A549 (cell line): ENCODE data around the gene LIMS1. TPM values are rescaled to one million over a fixed set of nuclear protein-coding genes. Genes with fewer than 3 reads are reported as not detected.

ENCODE experiments used
- ATAC-seq, 2 experiments: fragments of 200-7000 bp in 1 of 2; fragments of >200 bp in 1 of 2; cut with Nextera tagmentation in 1 of 2; cut with Tn5 transposase in 1 of 2; 3 replicates each; pipeline versions ENCODE4 v1.8.0 to v1.9.1; 2018 to 2020; ENCODE audit warnings: mild to moderate bottlenecking in 1 of 2, moderate library complexity in 1 of 2
- CTCF ChIA-PET: fragments of 300-600 bp; sonication (Branson Sonifier 250); formaldehyde crosslinking; extraction: SDS; loops from one replicate; lab custom pipeline; 2021; ENCODE audit warnings: antibody characterized with exemption, inconsistent platforms; lab: Yijun Ruan, JAX
- POLR2A ChIA-PET: fragments of 350-600 bp; formaldehyde crosslinking; extraction: SDS; loops from one replicate; lab custom pipeline; 2021; ENCODE audit warnings: antibody characterized with exemption, inconsistent platforms; lab: Yijun Ruan, JAX
- DNase-seq, 2 experiments: peaks; one replicate each; pipeline versions ENCODE4 v3.0.0 to v3.0.0-alpha.2; 2011 to 2016; ENCODE audit warnings: low read depth in 1 of 2, low spot score in 1 of 2
- FAIRE-seq: peaks from 2 replicates; lab custom pipeline; 2011; peaks lifted over from hg19 to GRCh38; lab: Jason Lieb, UNC
- H3K27ac ChIP-seq, 2 experiments: fragments of >200 bp; sonication (Bioruptor Twin); formaldehyde crosslinking; 3 replicates each; pipeline ENCODE4 v1.5.1; 2016 to 2017
- H3K4me1 ChIP-seq: fragments of >200 bp; sonication (Bioruptor Twin); formaldehyde crosslinking; 3 replicates; pipeline ENCODE4 v1.6.1; 2016
- H3K4me2 ChIP-seq: fragments of >200 bp; sonication (Bioruptor Twin); formaldehyde crosslinking; 3 replicates; pipeline ENCODE4 v1.6.1; 2016
- H3K4me3 ChIP-seq: fragments of >200 bp; sonication (Bioruptor Twin); formaldehyde crosslinking; 3 replicates; pipeline ENCODE4 v1.5.1; 2016
- H3K9me3 ChIP-seq: fragments of >200 bp; sonication (Bioruptor Twin); formaldehyde crosslinking; 3 replicates; pipeline ENCODE4 v1.6.1; 2016
- CEBPB ChIP-seq, 2 experiments: fragments of >200 bp in 1 of 2; sonication (Bioruptor Twin) in 1 of 2; formaldehyde crosslinking in 1 of 2; IDR thresholded peaks; 2 replicates each; pipeline ENCODE4 v1.6.1; 2012 to 2016
- CHD2 ChIP-seq: fragments of 150-350 bp; IDR thresholded peaks from 2 replicates; pipeline ENCODE4 v1.6.1; 2014; ENCODE audit warnings: low read length; ENCODE audit not compliant: partially characterized antibody
- HDAC2 ChIP-seq: fragments of 200-600 bp; sonication (generic); IDR thresholded peaks from 2 replicates; pipeline ENCODE4 v1.6.1; 2016
- JUN ChIP-seq, 2 experiments: fragments of >200 bp; sonication (Bioruptor Twin); formaldehyde crosslinking; IDR thresholded peaks; 2 replicates in 1 of 2; 3 replicates in 1 of 2; pipeline ENCODE4 v1.6.1; 2016 to 2017
- KDM1A ChIP-seq: fragments of 200-600 bp; sonication (generic); IDR thresholded peaks from 2 replicates; pipeline ENCODE4 v1.6.1; 2016; ENCODE audit warnings: low read depth, mild to moderate bottlenecking
- KDM5A ChIP-seq: fragments of 200-600 bp; sonication (generic); IDR thresholded peaks from 2 replicates; pipeline ENCODE4 v1.6.1; 2016; ENCODE audit warnings: antibody characterized with exemption, mild to moderate bottlenecking
- MAFK ChIP-seq: fragments of 450-650 bp; IDR thresholded peaks from 2 replicates; pipeline ENCODE4 v1.6.1; 2014; ENCODE audit not compliant: partially characterized antibody
- MAZ ChIP-seq: fragments of 150-350 bp; IDR thresholded peaks from 2 replicates; pipeline ENCODE4 v1.6.1; 2014; ENCODE audit warnings: antibody characterized with exemption, low read depth, low read length, borderline replicate concordance
- NPAS2 ChIP-seq: fragments of 250-450 bp; sonication (Bioruptor Pico); IDR thresholded peaks from 2 replicates; pipeline ENCODE4 v1.8.0; 2022; ENCODE audit warnings: mild to moderate bottlenecking, moderate library complexity, borderline replicate concordance
- NR3C1 ChIP-seq: fragments of >200 bp; sonication (Bioruptor Twin); formaldehyde crosslinking; IDR thresholded peaks from 3 replicates; pipeline ENCODE4 v1.6.1; 2017
- PHF8 ChIP-seq: fragments of 200-600 bp; sonication (generic); IDR thresholded peaks from 2 replicates; pipeline ENCODE4 v1.6.1; 2016; ENCODE audit warnings: low read depth, mild to moderate bottlenecking, antibody characterized with exemption, moderate library complexity, borderline replicate concordance
- WGBS: methylation state at CpG from one replicate; pipeline ENCODE4 v1.1.6; 2017; ENCODE audit errors: missing lambda C conversion rate; 5-methylcytosine and 5-hydroxymethylcytosine counted together
- polyA plus RNA-seq, 4 experiments: library from polyadenylated mRNA; depleted of rRNA in 3 of 4; stranded (reverse); fragments of >200 nt; fragmentation: RNase III in 1 of 4; extraction: RNeasy Plus Mini Kit Qiagen cat#74134 plus additional on column Dnase treatment in 1 of 4; gene quantifications; 2 replicates in 3 of 4; 3 replicates in 1 of 4; pipeline ENCODE4 v1.2.3, GENCODE V29; 2011 to 2017
- TF ChIP-seq, protein P1 (sequence below): fragments of 450-650 bp; IDR thresholded peaks from 2 replicates; pipeline ENCODE4 v1.6.1; 2014; ENCODE audit warnings: antibody characterized with exemption
- TF ChIP-seq, protein P2 (sequence below): IDR thresholded peaks from 2 replicates; pipeline ENCODE4 v1.6.1; 2012

Gene LIMS1
- polyA plus RNA-seq, 2 of the 4 experiments (the other 2 are of a cell fraction): 40.0 to 94.1 TPM

DNA sequence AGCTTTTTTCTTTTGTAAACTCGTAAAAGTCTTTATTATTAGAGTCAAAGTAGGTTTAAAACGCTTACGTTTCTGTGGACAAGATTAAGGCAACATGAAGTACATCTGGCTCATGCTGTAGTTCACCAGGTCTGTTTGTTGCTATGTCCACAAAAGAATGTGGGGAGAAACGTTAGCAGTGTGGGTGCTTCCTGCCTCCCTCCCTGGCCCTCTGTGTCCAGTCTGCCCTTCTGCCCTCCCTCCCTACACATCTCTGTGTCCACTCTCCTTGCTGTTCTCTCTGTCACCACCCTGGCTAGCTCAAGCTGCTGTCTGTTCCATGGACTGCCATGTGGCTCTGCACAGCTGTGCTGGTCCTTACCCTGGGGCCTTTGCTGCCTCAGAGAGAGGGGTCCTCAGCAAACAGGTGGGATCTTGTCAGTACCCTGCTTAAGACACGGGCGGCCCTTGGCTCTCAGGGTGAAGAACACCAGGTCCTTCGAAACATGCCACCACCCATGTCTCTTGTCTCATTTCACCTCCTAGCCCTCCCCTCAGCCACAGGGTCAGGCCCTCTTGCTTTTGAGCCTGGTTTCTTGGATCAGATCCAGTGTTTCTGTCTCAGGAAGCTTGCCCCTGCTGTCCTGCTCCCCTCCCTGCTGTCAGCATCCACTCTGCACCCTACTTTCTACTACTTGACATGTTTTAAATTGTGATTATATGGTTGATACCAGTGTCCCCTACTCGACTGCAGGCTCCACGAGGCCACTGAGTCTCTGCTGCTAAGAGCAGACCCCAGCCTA is 79.2 kb downstream of the LIMS1 start (continued):
- TF ChIP-seq CHD2 (no peak), NPAS2 (CRISPR knock-in tag) (no peak), NR3C1 (no peak), PHF8 (no peak), KDM5A (no peak)

DNA sequence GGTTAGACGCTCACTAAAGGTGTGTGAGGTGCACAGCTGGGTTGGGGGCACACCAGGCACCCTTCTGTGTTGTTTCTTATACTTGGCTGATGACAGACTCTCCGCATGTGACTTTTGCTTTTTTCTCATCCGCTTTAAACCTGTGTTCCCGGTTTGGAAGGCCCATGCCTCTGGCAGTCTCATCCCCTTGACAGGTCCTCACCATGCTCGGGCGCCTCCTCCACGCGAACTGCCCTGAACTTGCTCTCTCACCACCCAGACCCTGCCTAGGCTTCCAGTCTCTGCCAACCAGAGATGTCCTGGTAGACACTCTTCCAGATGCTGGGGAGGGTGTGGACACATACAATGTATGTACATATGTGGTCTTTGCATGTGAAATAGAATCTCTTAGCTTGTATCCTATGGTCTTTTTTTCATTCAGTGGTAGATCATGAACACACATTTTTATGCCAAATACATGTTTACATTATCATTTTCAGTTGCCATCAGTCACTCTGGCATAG is 79.8 kb downstream of the LIMS1 start:
- ATAC-seq (peak in 1 of 2 experiments; percentile 13; a peak in 3 of 6 replicates), DNase-seq (no peak), FAIRE-seq (no peak)
- H3K4me2 ChIP-seq: no peak overlapping the region
- no peaks in the 10 kb centered on the region for H3K9me3 ChIP-seq
- WGBS: 91% methylated on average over 8 of the region's 8 CpGs
- TF ChIP-seq CEBPB (IDR thresholded peaks at IDR 0.05) (no peak), HDAC2 (no peak)
- TF ChIP-seq, all 56 proteins: peak for 0
- ChIA-PET POLR2A (no interaction called here), CTCF (interaction anchor here (0.6 to 4.4 kb wide), 7 partner anchors 8 to 1695 kb away, joined by 3 to 50 read pairs (median 3); no protein-coding TSS in a partner anchor)
- no peak overlapping the region for H3K4me3 ChIP-seq
- no peak overlapping the region for H3K27ac ChIP-seq
- peaks cover 37% of the 10 kb centered on the region for H3K4me1 ChIP-seq

DNA sequence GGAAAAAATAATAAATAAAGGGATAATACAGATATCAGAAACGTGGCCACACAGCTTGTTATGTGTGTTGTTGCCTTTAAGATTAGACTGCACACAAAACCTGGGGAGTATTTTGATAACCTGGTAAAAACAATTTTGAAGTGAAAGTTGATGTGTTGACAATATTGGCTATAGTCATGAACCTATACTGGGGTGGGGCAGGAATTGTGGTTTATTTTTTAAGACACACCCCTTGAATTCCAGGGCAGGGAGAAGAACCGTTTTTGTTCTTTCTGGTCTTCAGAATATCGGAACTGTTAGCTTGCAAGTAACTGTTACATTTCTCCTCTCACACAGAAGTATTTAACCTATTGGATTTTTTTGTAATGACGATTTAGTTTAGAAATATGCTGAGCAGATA is 80.4 kb downstream of the LIMS1 start:
- ATAC-seq: no peak
- CTCF ChIA-PET: interaction anchor here (0.6 to 4.4 kb wide), 5 partner anchors 9 to 1695 kb away, joined by 3 to 50 read pairs (median 5); no protein-coding TSS in a partner anchor
- Histone ChIP-seq H3K9me3 (no peaks in the 10 kb centered on the region), H3K4me2 (no peak overlapping the region), H3K27ac (no peak overlapping the region), H3K4me1 (peaks cover 38% of the 10 kb centered on the region), H3K4me3 (no peak overlapping the region)
- no peak for FAIRE-seq
- TF ChIP-seq MAZ (no peak), JUN (IDR thresholded peaks at IDR 0.05) (no peak), CEBPB (IDR thresholded peaks at IDR 0.05) (no peak)
- TF ChIP-seq, protein P1, sequence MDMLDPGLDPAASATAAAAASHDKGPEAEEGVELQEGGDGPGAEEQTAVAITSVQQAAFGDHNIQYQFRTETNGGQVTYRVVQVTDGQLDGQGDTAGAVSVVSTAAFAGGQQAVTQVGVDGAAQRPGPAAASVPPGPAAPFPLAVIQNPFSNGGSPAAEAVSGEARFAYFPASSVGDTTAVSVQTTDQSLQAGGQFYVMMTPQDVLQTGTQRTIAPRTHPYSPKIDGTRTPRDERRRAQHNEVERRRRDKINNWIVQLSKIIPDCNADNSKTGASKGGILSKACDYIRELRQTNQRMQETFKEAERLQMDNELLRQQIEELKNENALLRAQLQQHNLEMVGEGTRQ: no peak
- DNase-seq: no peak
- POLR2A ChIA-PET: no interaction called here
- WGBS: 79% methylated on average over 4 of the region's 4 CpGs

DNA sequence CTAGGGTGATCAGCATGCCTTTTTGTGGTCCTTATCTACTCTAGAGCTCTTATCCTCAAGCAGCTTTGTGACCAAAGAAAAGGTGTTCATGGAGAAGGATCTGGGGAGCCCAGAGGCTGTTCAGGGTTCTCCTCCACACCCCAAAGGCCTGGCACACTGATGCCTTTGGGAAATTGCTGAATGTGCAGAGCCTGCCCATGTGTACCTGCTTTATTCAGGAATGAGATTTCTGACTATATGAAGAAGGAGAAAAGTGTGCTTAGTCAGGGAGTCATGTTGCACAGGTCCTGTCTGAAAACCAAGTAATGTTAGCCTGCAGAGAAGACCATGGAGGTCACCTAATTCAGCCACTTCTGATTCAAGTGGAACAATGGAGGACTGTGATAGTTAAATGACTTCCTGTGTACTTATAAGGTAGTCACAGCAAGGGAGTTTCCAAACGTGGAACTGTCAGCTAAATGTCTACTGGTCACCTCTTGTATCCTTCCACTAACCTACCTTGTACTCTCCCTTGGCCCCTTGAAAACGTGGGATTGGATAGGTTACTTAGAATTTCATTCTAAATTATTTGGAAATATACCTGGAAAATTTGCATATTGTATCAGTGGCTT is 81.3 kb downstream of the LIMS1 start:
- POLR2A ChIA-PET: no interaction called here

DNA sequence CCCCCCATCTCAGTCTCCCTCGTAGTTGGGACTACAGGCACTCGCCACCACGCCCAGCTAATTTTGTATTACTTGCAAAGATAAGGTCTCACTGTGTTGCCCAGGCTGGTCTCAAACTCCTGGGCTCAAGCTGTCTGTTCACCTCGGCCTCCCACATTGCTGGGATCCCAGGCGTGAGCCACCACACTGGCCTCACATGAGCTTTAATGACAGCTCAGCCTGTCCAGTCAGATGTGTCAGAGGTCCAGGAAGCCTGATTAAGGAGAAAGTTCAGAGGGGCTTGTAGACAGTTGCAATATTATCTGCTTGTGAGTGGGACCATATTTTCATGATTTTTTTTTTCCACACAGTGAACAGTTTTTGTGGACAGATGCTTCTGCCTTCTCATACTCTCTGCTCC is 82.0 kb downstream of the LIMS1 start:
- DNase-seq: no peak
- CTCF ChIA-PET: interaction anchor here (1.6 to 4.4 kb wide), 2 partner anchors 9 to 20 kb away, joined by 5 to 50 read pairs; no protein-coding TSS in a partner anchor
- peaks cover 53% of the 10 kb centered on the region for H3K4me1 ChIP-seq
- no peak for TF ChIP-seq KDM1A
- ATAC-seq: no peak
- FAIRE-seq: no peak
- POLR2A ChIA-PET: no interaction called here
- no peaks in the 10 kb centered on the region for H3K9me3 ChIP-seq
- no peak overlapping the region for H3K4me3 ChIP-seq
- H3K27ac ChIP-seq: peak overlapping the region in 1 of 2 experiments; percentile 25; a peak in 1 of 6 replicates
- H3K4me2 ChIP-seq: peak overlapping the region; percentile 37
- WGBS: 95% methylated on average over 5 of the region's 5 CpGs

More for the DNA sequence above, 81.3 kb downstream of the LIMS1 start:
- 60% methylated on average over 2 of the region's 2 CpGs for WGBS
- Histone ChIP-seq H3K4me2 (no peak overlapping the region), H3K9me3 (no peaks in the 10 kb centered on the region), H3K4me3 (no peak overlapping the region), H3K27ac (no peak overlapping the region), H3K4me1 (peaks cover 45% of the 10 kb centered on the region)
- peak; percentile 33 for TF ChIP-seq MAFK
- TF ChIP-seq, protein P2, sequence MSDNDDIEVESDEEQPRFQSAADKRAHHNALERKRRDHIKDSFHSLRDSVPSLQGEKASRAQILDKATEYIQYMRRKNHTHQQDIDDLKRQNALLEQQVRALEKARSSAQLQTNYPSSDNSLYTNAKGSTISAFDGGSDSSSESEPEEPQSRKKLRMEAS: no peak
- no peak for DNase-seq
- no peak for ATAC-seq
- FAIRE-seq: no peak
- CTCF ChIA-PET: interaction anchor here (2.0 to 4.4 kb wide), 2 partner anchors 10 to 21 kb away, joined by 13 to 50 read pairs; no protein-coding TSS in a partner anchor
